Renal cortical epithelial cell (primary cell): ENCODE results near the gene PDE2A. TPM values are rescaled to one million over a fixed set of nuclear protein-coding genes. Genes with fewer than 3 reads are reported as not detected.

Experiments used
- DNase-seq: peaks from one replicate; pipeline ENCODE4 v3.0.0-alpha.2; 2011; ENCODE audit warnings: low read depth
- total RNA-seq: library from RNA; depleted of rRNA; stranded (reverse); fragments of >200 nt; gene quantifications from 2 replicates; pipeline ENCODE4 v1.2.3, GENCODE V29; 2014

Gene PDE2A
- total RNA-seq, 1 donor from 2014 or later, result 0.50 TPM

DNA sequence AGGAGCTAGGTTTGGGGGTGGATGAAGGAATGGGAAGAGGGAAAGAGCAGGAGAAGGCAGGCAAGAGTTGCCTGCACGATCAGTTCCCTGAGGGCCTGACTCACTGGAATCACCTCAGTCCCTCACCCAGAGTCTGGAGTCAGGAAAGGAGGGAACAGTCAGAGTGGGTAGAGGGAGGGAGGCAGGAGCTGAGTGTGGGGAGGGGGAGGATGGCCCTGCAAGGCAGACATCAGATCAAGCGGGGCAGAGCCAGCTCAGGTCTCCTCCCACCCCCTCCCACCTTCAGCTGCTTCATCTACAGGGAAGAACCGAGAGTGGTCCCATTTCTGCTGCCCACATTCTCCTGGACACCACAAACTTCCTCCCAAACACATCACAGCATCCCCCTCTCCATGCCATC lies 58.9 kb downstream of the PDE2A start:
- no peak for DNase-seq

- no peak for DNase-seq
These were observed 59.8 kb downstream of the PDE2A start for GRCh38 chr11:72614381-72614780.

GRCh38 chr11:72613977-72614376 lies 60.2 kb downstream of the PDE2A start:
- DNase-seq, result no peak

DNA sequence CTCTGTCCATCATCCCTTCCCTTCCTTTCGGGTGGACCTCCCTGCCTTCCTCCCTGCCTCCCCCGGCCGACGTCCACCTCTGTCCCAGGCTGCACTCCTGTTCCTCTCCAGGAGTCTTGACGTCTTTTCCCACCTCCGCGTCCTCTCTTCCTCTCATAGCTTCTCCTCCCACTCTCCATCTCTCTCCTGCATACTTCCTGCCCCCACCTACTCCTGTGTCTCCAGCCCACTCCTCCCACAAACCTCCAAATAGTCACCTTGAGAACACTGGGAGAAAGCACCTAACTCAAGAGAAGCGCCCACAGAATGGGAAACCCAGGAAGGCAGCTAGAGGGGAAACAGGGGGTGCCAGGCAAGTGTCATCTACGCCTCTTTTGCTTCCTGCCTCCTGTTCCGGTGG lies 60.8 kb downstream of the PDE2A start:
- no peak for DNase-seq

DNA sequence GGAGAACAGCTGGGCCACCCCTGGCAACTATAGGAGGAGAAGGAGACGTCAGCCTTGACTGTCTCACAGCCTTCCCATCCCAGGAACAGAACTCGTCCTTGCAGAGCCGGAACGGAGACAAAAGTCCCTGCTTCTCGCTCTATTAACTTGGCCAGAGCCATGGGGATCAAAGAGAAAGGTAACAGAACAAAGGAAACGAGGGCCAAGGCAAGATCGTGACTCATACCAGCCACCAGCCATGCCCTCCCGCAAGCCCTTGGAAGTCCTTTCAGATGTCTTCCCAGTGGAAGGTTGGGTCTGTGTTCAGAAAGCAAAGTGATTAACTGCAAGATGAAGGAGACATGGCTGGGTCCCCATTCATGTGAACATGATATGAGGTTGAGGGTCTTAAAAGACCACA lies 64.7 kb downstream of the PDE2A start:
- DNase-seq, result peak; percentile 18

- peak; percentile 16 for DNase-seq
These were observed 65.2 kb downstream of the PDE2A start for GRCh38 chr11:72609045-72609444.

- no peak for DNase-seq
These were observed 66.7 kb downstream of the PDE2A start for GRCh38 chr11:72607496-72607895.

GRCh38 chr11:72606748-72607468 lies 67.3 kb downstream of the PDE2A start:
- DNase-seq, result no peak

- DNase-seq, result no peak
These were observed 68.1 kb downstream of the PDE2A start for GRCh38 chr11:72605973-72606747.

DNA sequence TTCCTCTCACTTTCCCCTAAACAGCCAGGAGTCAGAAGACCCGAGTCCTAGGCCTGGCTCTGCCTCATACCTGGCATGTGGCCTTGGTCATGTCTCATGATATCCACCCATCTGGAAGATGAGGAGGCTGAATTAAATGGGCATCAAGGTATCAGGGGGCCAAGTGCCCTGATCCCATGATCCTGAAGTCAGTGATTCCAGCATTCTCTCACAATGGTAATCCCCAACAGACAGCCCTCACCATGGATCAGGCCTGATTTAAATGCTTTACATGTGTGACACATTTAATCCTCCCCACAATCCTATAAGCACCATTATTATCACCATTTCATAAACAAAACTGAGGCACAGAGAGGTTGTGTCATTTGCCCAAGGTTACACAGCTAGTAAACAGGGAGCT lies 70.0 kb downstream of the PDE2A start:
- DNase-seq, result no peak

- no peak for DNase-seq
These were observed 71.8 kb downstream of the PDE2A start for GRCh38 chr11:72602250-72602904.

GRCh38 chr11:72600557-72600956 lies 73.7 kb downstream of the PDE2A start:
- DNase-seq, result no peak

DNA sequence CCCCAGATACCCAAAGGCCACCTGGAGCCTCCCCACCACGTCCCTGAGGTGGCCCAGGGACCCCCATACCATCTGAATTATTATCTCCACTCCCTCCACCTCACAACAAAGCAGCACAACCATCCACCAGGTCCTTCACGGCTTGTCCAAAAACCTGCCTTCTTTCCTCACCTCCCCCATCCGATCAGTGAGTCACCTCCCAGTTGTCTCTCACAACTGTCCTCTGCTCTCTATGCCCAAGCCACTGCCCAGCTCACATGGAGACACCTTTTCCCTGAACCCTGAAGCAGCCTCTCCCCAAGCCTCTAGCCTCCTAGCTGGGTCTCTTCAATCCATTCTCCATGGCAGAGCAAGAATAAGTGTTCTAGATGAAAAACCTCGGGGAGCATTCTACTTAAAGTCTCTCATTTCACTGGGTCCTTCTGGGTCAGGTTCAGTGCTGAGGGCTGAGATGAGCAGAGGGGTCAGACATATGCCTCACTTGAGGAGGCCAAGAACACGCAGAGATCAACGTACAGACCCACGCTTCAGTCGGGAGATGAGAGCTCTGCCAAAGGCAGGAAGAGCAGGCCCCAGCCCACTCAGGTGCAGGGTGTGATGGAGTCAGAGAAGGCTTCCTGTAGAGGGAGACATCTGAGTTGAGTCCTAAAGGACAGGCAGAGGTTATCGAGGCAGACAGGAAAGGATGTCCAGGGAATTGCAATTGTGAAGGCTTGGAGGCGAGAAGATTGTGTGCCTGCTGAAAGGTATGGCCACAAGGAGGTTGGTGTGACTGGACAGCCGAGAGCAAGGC lies 74.7 kb downstream of the PDE2A start:
- DNase-seq, result no peak

DNA sequence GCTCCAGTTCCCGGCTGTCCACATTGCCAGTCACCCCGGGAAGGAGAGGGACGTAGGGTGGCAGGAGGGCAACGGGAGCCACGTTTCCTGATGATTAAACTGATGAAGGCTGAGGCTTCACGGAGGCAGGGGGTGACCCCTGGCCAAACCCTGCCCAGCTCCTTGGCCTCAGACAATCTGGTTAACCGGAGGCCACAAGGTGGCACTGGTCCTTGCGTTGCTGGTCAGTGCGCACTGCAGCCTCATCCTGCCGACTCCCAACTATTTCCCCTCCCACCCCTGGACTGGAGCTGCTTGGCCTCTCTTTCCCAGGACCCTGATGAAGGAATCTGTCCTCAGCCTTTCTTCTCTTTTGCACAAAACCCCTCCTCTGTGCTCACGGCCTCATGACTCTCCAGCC lies 75.3 kb downstream of the PDE2A start:
- no peak for DNase-seq

DNA sequence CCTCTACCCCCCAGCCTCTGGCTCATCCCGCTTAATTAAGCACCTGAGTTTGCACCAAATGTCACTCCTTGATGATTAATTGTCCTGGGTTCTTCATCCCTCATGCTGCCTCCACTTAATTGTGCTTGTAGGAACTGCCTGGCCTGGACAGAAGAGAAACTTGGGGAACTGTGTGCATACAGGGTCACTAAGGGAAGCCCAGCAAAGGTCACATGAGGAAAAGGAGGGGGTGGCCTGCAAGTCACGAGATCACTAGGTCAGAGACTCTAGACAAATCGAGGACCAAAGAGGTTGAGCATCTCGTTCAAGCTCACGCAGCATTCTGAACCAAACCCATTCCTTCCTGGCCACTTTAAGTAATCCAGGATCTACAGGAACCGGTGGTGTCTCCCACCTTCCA lies 75.8 kb downstream of the PDE2A start:
- DNase-seq, result no peak

- DNase-seq, result no peak
These were observed 76.5 kb downstream of the PDE2A start for GRCh38 chr11:72597721-72598120.

DNA sequence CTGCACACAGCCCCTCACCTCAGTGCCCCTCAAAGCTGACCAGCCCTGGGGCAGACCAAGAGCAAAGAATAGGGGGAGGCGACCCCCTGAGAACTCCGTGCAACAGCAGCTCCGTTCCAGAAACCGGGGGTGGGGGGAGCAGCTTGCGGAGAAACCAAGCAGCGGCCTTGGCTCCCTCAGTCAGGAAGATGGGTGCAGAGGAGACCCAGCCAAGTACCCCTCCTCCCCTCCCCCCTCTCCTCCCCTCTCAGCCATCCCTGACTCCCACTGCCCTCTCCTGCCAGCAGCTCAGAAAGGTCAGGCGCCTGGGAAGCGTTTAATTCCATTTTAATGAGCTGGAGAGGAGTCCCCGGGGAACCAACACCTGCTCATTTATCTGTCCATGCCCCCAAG lies 78.9 kb downstream of the PDE2A start:
- no peak for DNase-seq

- DNase-seq, result no peak
These were observed 79.5 kb downstream of the PDE2A start for GRCh38 chr11:72594493-72595291.

GRCh38 chr11:72592698-72593495 lies 81.3 kb downstream of the PDE2A start:
- no peak for DNase-seq

DNA sequence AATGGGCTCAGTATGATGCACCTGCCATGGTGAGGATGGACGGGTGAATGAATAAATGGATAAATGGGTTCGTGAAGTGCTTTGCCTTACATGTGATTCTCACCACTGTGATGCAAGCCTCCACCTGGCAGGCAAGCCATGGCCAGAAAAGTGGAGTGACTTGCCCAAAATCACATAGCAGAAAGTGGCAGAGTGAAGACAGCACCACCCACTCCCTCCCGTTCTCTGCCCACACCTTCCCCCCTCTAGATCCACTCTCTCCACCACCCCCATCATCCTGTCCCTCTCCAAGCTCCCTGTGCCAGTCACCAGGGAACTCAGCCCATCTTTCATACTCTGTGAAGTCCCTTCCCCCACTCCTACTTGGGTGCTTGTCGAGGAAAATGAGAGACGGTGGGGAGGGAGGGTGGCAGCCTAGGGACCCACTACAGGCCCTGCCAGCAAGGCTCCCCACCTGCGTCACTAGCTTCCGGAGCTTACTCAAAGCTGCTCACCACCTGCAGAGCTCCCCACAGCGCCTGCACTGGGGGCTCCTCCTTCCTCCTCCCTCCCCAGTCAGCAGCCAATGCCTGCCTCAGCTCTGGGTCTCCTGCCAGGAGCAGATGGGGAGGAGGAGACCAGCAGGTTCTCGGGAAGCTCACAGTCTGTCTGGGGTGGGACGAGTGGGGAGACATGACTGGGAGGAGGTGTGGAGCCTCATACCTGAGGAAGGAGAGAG lies 82.3 kb downstream of the PDE2A start:
- no peak for DNase-seq
